T-cell (primary cell): Measurements from ENCODE around the gene ASIC3. TPM values are rescaled to one million over a fixed set of nuclear protein-coding genes. Genes with fewer than 3 reads are reported as not detected.
"Not testable (repeated sequence)": the region's sequence is repeated elsewhere in the genome, so short reads cannot be mapped to it uniquely, and the experiment has no call there.

ENCODE experiments used
- ATAC-seq, 4 experiments: fragments of 200-7000 bp in 3 of 4; fragments of 150-1000 bp in 1 of 4; cut with Tn5 transposase; replicated peaks in 1 of 4; 1 replicate in 3 of 4; 2 replicates in 1 of 4; pipeline ENCODE4 v1.10.0; 2021; ENCODE audit warnings: moderate library complexity in 3 of 4, mild to moderate bottlenecking in 2 of 4, moderate number of reproducible peaks in 1 of 4
- CTCF ChIA-PET, 2 donors: fragments of 300-600 bp; sonication (Branson Sonifier 250); formaldehyde crosslinking; loops; one replicate each; lab custom pipeline; 2022; ENCODE audit warnings: antibody characterized with exemption in 2 of 2; lab: Charles Lee
- POLR2A ChIA-PET, 2 donors: fragments of 300-600 bp; sonication (Branson Sonifier 250); formaldehyde crosslinking; loops; one replicate each; lab custom pipeline; 2022; ENCODE audit warnings: antibody characterized with exemption in 2 of 2; lab: Charles Lee
- DNase-seq, 35 experiments: peaks; one replicate each; pipeline versions ENCODE4 v3.0.0 to v3.0.0-alpha.2; 2013 to 2023
- H3K27ac ChIP-seq: one replicate; pipeline ENCODE4 v1.5.1; 2013; ENCODE audit warnings: low read length
- H3K27me3 ChIP-seq, 2 experiments: replicated peaks in 1 of 2; 1 replicate in 1 of 2; 2 replicates in 1 of 2; pipeline versions ENCODE4 v1.6.1 to v1.7.0; 2013; ENCODE audit warnings: low read length in 1 of 2, mixed read lengths in 1 of 2; ENCODE audit not compliant: control insufficient read depth in 2 of 2, insufficient read depth in 2 of 2; ENCODE audit errors: extremely low read depth in 1 of 2
- H3K36me3 ChIP-seq, 2 donors: 1 replicate in 1 of 2; 2 replicates in 1 of 2; pipeline versions ENCODE4 v1.6.1 to v1.7.0; 2013; ENCODE audit warnings: low read length in 1 of 2; ENCODE audit not compliant: control insufficient read depth in 2 of 2, insufficient read depth in 1 of 2; ENCODE audit errors: extremely low read depth in 1 of 2
- H3K4me1 ChIP-seq, 2 experiments: 1 replicate in 1 of 2; 2 replicates in 1 of 2; pipeline versions ENCODE4 v1.6.1 to v1.7.0; 2013; ENCODE audit warnings: low read length in 2 of 2, mixed read lengths in 1 of 2; ENCODE audit not compliant: insufficient read depth in 2 of 2, control insufficient read depth in 1 of 2; ENCODE audit errors: extremely low read depth in 1 of 2
- H3K4me3 ChIP-seq, 2 donors: 1 replicate in 1 of 2; 2 replicates in 1 of 2; pipeline versions ENCODE4 v1.5.1 to v1.7.0; 2013; ENCODE audit warnings: mild to moderate bottlenecking in 2 of 2, low read length in 1 of 2, moderate library complexity in 1 of 2; ENCODE audit not compliant: control insufficient read depth in 1 of 2; ENCODE audit errors: extremely low read depth in 1 of 2
- H3K9me3 ChIP-seq: 2 replicates; pipeline ENCODE4 v1.7.0; 2013
- H3K27ac Mint-ChIP-seq, 2 donors: one replicate each; pipeline ENCODE4 v1.8.0; 2020 to 2021; ENCODE audit warnings: mild to moderate bottlenecking in 2 of 2, mixed read lengths in 2 of 2
- H3K27me3 Mint-ChIP-seq, 2 donors: one replicate each; pipeline ENCODE4 v1.8.0; 2021 to 2022; ENCODE audit warnings: mixed read lengths in 2 of 2
- H3K36me3 Mint-ChIP-seq: one replicate; pipeline ENCODE4 v1.8.0; 2021; ENCODE audit warnings: mixed read lengths
- H3K4me1 Mint-ChIP-seq, 3 donors: one replicate each; pipeline ENCODE4 v1.8.0; 2020 to 2022; ENCODE audit warnings: mixed read lengths in 3 of 3, mild to moderate bottlenecking in 1 of 3
- H3K4me3 Mint-ChIP-seq, 3 donors: one replicate each; pipeline ENCODE4 v1.8.0; 2020 to 2022; ENCODE audit warnings: mild to moderate bottlenecking in 3 of 3, mixed read lengths in 3 of 3, moderate library complexity in 3 of 3
- H3K9me3 Mint-ChIP-seq, 3 donors: one replicate each; pipeline ENCODE4 v1.8.0; 2020 to 2022; ENCODE audit warnings: mixed read lengths in 3 of 3
- WGBS: methylation state at CpG from one replicate; pipeline ENCODE4 v1.1.5; 2013; ENCODE audit warnings: missing lambda C conversion rate; ENCODE audit not compliant: insufficient coverage; 5-methylcytosine and 5-hydroxymethylcytosine counted together
- total RNA-seq, 35 experiments: library from RNA in 6 of 35; stranded (reverse) in 6 of 35; fragments of 120-200 nt in 1 of 35; gene quantifications; one replicate each; pipeline versions ENCODE4 v1.2.1 to v1.2.4 and lab custom pipeline; 2013 to 2026

Gene ASIC3
- total RNA-seq, 5 donors from 2014 or later (not counting 1 experiment from before 2014, with no cell fraction given), result 9.8 to 16.0 (median 11.9) TPM

GRCh38 chr7:151011616-151012015, 36.7 kb upstream of the ASIC3 start:
- not testable (repeated sequence) for H3K27me3 Mint-ChIP-seq, H3K9me3 ChIP-seq, H3K27me3 ChIP-seq, H3K36me3 Mint-ChIP-seq, ATAC-seq, DNase-seq, H3K9me3 Mint-ChIP-seq, H3K4me3 ChIP-seq, H3K36me3 ChIP-seq
- ChIA-PET POLR2A (interaction anchor here in 1 of 2 donors (1.8 kb wide), 1 partner anchor 17 kb away, joined by 4 read pairs; the partner anchor contains the start of gene ABCB8), CTCF (interaction anchor here in 1 of 2 donors (1.7 kb wide), 1 partner anchor 49 kb away, joined by 6 read pairs; no protein-coding TSS in a partner anchor)
- peak overlapping the region; percentile 91 to 95 for H3K27ac Mint-ChIP-seq
- Histone ChIP-seq H3K4me1 (peaks cover 51 to 98% of the 10 kb centered on the region in 2 experiments), H3K27ac (peak overlapping the region; percentile 95)
- peak overlapping the region in 2 of 3 donors; percentile 60 to 84 for H3K4me3 Mint-ChIP-seq
- peaks cover 76 to 90% (median 79%) of the 10 kb centered on the region in 3 donors for H3K4me1 Mint-ChIP-seq
- WGBS, result 98% methylated on average over 8 of the region's 12 CpGs

GRCh38 chr7:151012031-151012692, 36.2 kb upstream of the ASIC3 start:
- peaks cover 10% of the 10 kb centered on the region for H3K36me3 Mint-ChIP-seq
- Histone ChIP-seq H3K4me1 (peaks cover 51 to 98% of the 10 kb centered on the region in 2 experiments), H3K4me3 (no peak overlapping the region), H3K27me3 (peaks cover 0 to 7% of the 10 kb centered on the region in 2 experiments), H3K27ac (peak overlapping the region; percentile 95), H3K36me3 (no peaks in the 10 kb centered on the region), H3K9me3 (no peaks in the 10 kb centered on the region)
- peaks cover 76 to 92% (median 80%) of the 10 kb centered on the region in 3 donors for H3K4me1 Mint-ChIP-seq
- H3K4me3 Mint-ChIP-seq, result peak overlapping the region; percentile 58 to 84 (median 71)
- ATAC-seq (no peak), DNase-seq (no peak)
- 84% methylated on average over 5 of the region's 6 CpGs for WGBS
- no peaks in the 10 kb centered on the region for H3K9me3 Mint-ChIP-seq
- peaks cover 0 to 2% of the 10 kb centered on the region in 2 donors for H3K27me3 Mint-ChIP-seq
- peak overlapping the region; percentile 91 to 95 for H3K27ac Mint-ChIP-seq
- CTCF ChIA-PET, result interaction anchor here (0.5 to 1.7 kb wide), 2 partner anchors 49 to 97 kb away, joined by 4 to 6 read pairs; no protein-coding TSS in a partner anchor
- POLR2A ChIA-PET, result interaction anchor here in 1 of 2 donors (1.8 kb wide), 1 partner anchor 16 kb away, joined by 4 read pairs; the partner anchor contains the start of gene ABCB8

- peak overlapping the region in 1 of 2 donors; percentile 30 for H3K4me3 ChIP-seq
These were observed 35.4 kb upstream of the ASIC3 start for GRCh38 chr7:151012911-151013347.

GRCh38 chr7:151013356-151013732, 35.0 kb upstream of the ASIC3 start:
- Histone ChIP-seq H3K36me3 (no peaks in the 10 kb centered on the region), H3K27ac (peak overlapping the region; percentile 95), H3K9me3 (no peaks in the 10 kb centered on the region), H3K4me3 (peak overlapping the region in 1 of 2 donors; percentile 30), H3K4me1 (peaks cover 48 to 98% of the 10 kb centered on the region in 2 experiments), H3K27me3 (peaks cover 0 to 13% of the 10 kb centered on the region in 2 experiments)
- whole genome bisulfite sequencing, result 10% methylated on average over 14 of the region's 26 CpGs
- ATAC-seq, result peak in 1 of 4 experiments; percentile 4
- POLR2A ChIA-PET, result interaction anchor here (0.8 to 1.6 kb wide), 3 partner anchors 13 to 15 kb away, joined by 3 to 11 read pairs (median 10); partner anchors contain the start of gene ABCB8 (in 2 of the 2)
- CTCF ChIA-PET, result interaction anchor here in 1 of 2 donors (0.7 to 1.3 kb wide), 5 partner anchors 15 to 235 kb away, joined by 3 to 19 read pairs (median 3); partner anchors contain the start of gene ABCB8
- H3K4me3 Mint-ChIP-seq, result peak overlapping the region; percentile 84 to 96 (median 90)
- peak overlapping the region; percentile 95 to 98 for H3K27ac Mint-ChIP-seq
- no peak for DNase-seq
- peaks cover 0 to 3% of the 10 kb centered on the region in 2 donors for H3K27me3 Mint-ChIP-seq
- no peaks in the 10 kb centered on the region for H3K9me3 Mint-ChIP-seq
- peaks cover 76 to 92% (median 80%) of the 10 kb centered on the region in 3 donors for H3K4me1 Mint-ChIP-seq
- H3K36me3 Mint-ChIP-seq, result peaks cover 10% of the 10 kb centered on the region

More at GRCh38 chr7:151012911-151013347, 35.4 kb upstream of the ASIC3 start:
- Histone ChIP-seq H3K4me1 (peaks cover 50 to 98% of the 10 kb centered on the region in 2 experiments), H3K27ac (peak overlapping the region; percentile 95), H3K9me3 (no peaks in the 10 kb centered on the region), H3K27me3 (peaks cover 0 to 10% of the 10 kb centered on the region in 2 experiments), H3K36me3 (no peaks in the 10 kb centered on the region)
- Mint-ChIP-seq H3K9me3 (no peaks in the 10 kb centered on the region), H3K27ac (peak overlapping the region; percentile 91 to 95), H3K36me3 (peaks cover 10% of the 10 kb centered on the region), H3K4me3 (peak overlapping the region; percentile 58 to 84 (median 71)), H3K27me3 (peaks cover 0 to 2% of the 10 kb centered on the region in 2 donors), H3K4me1 (peaks cover 76 to 92% (median 80%) of the 10 kb centered on the region in 3 donors)
- WGBS, result 73% methylated on average over 20 of the region's 23 CpGs
- POLR2A ChIA-PET, result interaction anchor here in 1 of 2 donors (1.1 kb wide), 1 partner anchor 15 kb away, joined by 11 read pairs; the partner anchor contains the start of gene ABCB8
- DNase-seq (peak in 1 of 35 experiments; percentile 54), ATAC-seq (no peak)
- CTCF ChIA-PET, result interaction anchor here in 1 of 2 donors (1.1 kb wide), 1 partner anchor 15 kb away, joined by 19 read pairs; the partner anchor contains the start of gene ABCB8

- no peaks in the 10 kb centered on the region for H3K9me3 Mint-ChIP-seq
- 10% methylated on average over 52 of the region's 55 CpGs for WGBS
- peak overlapping the region; percentile 55 to 56 for H3K4me3 ChIP-seq
- ATAC-seq (peak; percentile 56 to 75 (median 63)), DNase-seq (peak; percentile 66 to 98 (median 91))
- H3K27ac Mint-ChIP-seq, result peak overlapping the region; percentile 98 to 100
- ChIA-PET CTCF (interaction anchor here (0.6 to 1.3 kb wide), 8 partner anchors 14 to 235 kb away, joined by 3 to 19 read pairs (median 3); partner anchors contain the start of gene ABCB8 (in 1 of the 2)), POLR2A (interaction anchor here (0.6 to 1.6 kb wide), 4 partner anchors 12 to 1410 kb away, joined by 3 to 11 read pairs (median 6); partner anchors contain the start of gene ABCB8 (in 2 of the 2))
- peak overlapping the region; percentile 84 to 96 (median 90) for H3K4me3 Mint-ChIP-seq
- peaks cover 78 to 90% (median 78%) of the 10 kb centered on the region in 3 donors for H3K4me1 Mint-ChIP-seq
- H3K27ac ChIP-seq, result peak overlapping the region; percentile 95
- H3K36me3 ChIP-seq, result no peaks in the 10 kb centered on the region
- H3K4me1 ChIP-seq, result peaks cover 44 to 97% of the 10 kb centered on the region in 2 experiments
- peaks cover 0 to 15% of the 10 kb centered on the region in 2 experiments for H3K27me3 ChIP-seq
- no peaks in the 10 kb centered on the region for H3K9me3 ChIP-seq
- peaks cover 10% of the 10 kb centered on the region for H3K36me3 Mint-ChIP-seq
- peaks cover 0 to 7% of the 10 kb centered on the region in 2 donors for H3K27me3 Mint-ChIP-seq
These were observed 34.4 kb upstream of the ASIC3 start for GRCh38 chr7:151013733-151014497.
